ENCODE data around the gene UGT1A5.

Gene UGT1A5

GRCh38 chr2:233811087-233811486, 98.4 kb downstream of the UGT1A5 start:
- DNase-seq (ENCODE audit: low spot score): no peak

GRCh38 chr2:233811732-233812131, 99.0 kb downstream of the UGT1A5 start:
- DNase-seq (ENCODE audit: low spot score): no peak

GRCh38 chr2:233813236-233814055, 100.7 kb downstream of the UGT1A5 start:
- DNase-seq (ENCODE audit: low spot score): peak; percentile 33

- DNase-seq (ENCODE audit: low spot score): peak; percentile 18
Observed at GRCh38 chr2:233814056-233814835, 101.5 kb downstream of the UGT1A5 start.

GRCh38 chr2:233815861-233816260, 103.2 kb downstream of the UGT1A5 start:
- no peak for DNase-seq (ENCODE audit: low spot score)

- DNase-seq (ENCODE audit: low spot score): no peak
Observed at GRCh38 chr2:233816334-233816733, 103.6 kb downstream of the UGT1A5 start.

- DNase-seq (ENCODE audit: low spot score): peak; percentile 31
Observed at GRCh38 chr2:233816771-233817170, 104.1 kb downstream of the UGT1A5 start.

- peak; percentile 41 for DNase-seq (ENCODE audit: low spot score)
Observed at GRCh38 chr2:233817361-233817911, 104.7 kb downstream of the UGT1A5 start.

GRCh38 chr2:233817995-233818638, 105.4 kb downstream of the UGT1A5 start:
- DNase-seq (ENCODE audit: low spot score): peak; percentile 23

GRCh38 chr2:233818639-233819621, 106.2 kb downstream of the UGT1A5 start:
- peak; percentile 40 for DNase-seq (ENCODE audit: low spot score)

GRCh38 chr2:233819884-233820773, 107.4 kb downstream of the UGT1A5 start:
- DNase-seq (ENCODE audit: low spot score): peak; percentile 31

GRCh38 chr2:233820774-233821105, 108.0 kb downstream of the UGT1A5 start:
- peak; percentile 15 for DNase-seq (ENCODE audit: low spot score)

- DNase-seq (ENCODE audit: low spot score): no peak
Observed at GRCh38 chr2:233821196-233821595, 108.5 kb downstream of the UGT1A5 start.

GRCh38 chr2:233821709-233822100, 109.0 kb downstream of the UGT1A5 start:
- DNase-seq (ENCODE audit: low spot score): peak; percentile 9

- peak; percentile 44 for DNase-seq (ENCODE audit: low spot score)
Observed at GRCh38 chr2:233822101-233822771, 109.5 kb downstream of the UGT1A5 start.

Data from left forelimb (tissue), 1 donor.